HG03342 (cell line): Measurements from ENCODE around the gene F2.
A peak's percentile ranks its signal among the peaks of the same experiment; 100 is the strongest.
"Not testable (repeated sequence)": the region's sequence is repeated elsewhere in the genome, so short reads cannot be mapped to it uniquely, and the experiment has no call there.

Source experiments
- ATAC-seq: cut with Tn5 transposase; IDR thresholded peaks from one replicate; pipeline ENCODE4 v1.9.1; 2021; ENCODE audit warnings: mild to moderate bottlenecking, moderate library complexity; ENCODE audit not compliant: unreplicated experiment

Gene F2

DNA sequence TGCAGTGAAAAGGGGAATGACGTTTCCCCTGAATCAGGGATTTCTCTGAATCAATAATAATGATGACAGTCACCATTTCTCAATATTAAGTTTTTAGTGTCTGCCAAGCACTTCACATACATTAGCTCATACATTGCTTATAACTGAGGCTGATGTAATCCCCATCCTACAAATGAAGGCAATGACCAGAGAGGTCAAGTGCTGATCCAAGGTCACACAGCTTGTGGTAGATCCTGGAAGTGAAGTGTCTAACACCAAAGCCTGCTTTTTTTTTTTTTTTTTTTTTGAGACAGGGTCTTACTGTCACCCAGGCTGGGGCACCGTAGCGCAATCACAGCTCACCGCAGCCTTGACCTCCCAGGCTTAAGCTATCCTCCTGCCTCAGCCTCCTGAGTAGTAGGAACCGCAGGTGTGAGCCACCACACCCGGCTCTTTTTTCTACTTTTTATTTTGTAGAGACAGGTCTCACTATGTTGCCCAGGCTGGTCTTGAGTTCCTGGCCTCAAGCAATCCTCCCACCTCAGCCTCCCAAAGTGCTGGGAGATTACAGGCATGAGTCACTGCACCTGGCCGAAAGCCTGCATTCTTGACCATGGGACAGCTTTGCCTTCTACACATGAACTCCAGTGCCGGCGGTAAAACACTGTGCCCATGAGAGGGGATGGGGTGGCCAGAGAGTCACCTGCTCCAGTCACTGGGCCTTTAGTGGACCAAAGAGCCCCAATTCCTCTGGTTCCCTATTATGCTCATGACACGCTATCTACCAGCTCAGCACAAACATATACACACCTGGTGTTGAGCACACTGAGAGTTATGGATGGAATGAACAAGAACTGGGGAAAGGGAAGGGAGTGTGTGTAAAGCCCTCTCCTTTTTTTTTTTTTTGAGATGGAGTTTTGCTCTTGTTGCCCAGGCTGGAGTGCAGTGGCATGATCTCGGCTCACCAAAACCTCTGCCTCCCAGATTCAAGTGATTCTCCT is 36.0 kb upstream of the F2 start:
- ATAC-seq = no peak

DNA sequence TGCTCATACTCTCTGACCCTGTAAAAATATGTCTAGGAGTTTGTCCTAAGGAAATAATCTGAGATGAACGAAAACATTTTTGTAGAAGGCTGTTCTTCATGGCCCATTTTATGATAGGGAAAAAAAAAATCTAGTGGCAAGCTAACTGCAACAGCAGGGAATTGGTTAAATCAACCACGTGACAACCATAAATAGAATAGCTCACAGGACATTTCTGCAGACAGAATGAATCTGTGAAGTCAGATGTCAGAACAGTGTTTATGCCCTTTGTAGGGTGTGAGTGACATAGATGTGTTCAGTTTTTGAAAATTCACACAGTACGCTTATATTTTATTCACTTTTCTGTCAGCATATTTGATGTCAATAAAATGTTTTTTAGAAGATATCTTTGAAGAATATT is 34.6 kb upstream of the F2 start:
- no peak for ATAC-seq

DNA sequence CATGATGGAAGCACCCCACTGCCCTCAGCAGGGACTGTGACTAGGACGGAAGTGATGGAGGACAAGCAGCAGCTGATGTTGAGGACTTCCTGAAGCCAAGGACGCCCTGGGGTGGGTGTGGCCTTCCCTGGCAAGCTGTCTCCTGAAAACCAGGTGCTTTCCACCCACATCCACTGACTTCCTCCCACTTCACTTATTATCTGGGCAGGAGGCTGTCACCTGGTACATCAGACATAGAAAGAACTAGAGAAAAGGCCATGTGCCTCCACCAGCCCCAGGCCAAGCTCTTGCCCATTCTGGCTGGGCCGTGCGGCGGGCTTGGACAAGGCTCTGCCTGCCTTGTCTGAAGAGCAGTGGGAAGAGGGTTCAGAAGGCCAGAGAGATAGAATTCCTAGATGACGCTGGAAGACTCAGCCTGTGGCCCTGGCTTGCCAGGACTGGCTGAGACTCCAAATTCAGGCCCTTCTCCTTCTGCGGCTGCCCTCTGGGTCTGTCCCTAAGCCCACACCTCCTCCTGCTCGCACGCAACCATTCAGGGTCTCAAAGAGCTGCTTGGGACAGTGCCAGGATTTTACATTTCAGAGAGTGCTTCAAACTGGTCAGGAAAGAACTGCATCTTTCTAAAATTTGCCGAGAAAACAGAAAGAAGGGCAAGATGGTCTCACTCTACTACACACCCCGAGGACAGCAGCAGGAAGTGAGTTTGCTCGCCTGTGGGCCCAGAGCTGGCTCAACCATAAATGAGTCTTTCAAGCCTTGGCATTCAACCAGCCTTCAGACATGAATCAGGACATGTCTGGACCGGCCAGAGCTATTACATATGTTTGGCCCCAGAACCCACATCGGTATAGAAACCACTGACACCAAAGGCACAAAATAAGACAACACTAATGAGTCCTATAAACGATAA is 31.9 kb upstream of the F2 start:
- no peak for ATAC-seq

DNA sequence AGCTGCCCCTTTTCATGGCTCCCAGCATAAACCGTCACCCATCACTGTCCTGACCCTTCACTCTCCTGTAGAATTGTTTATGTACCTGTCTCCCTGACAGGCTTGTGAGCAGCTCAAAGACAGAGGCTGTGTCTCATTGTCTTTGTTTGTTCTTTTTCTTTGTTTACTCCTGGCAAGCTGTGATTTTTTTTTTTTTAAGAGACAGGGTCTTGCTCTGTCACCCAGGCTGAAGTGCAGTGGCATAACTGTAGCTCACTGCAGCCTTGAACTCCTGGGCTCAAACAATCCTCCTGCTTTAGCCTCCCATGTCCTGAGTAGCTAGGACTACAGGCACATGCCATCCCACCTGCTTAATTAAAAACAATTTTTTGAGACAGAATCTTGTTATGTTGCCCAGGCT is 28.3 kb upstream of the F2 start:
- no peak for ATAC-seq

DNA sequence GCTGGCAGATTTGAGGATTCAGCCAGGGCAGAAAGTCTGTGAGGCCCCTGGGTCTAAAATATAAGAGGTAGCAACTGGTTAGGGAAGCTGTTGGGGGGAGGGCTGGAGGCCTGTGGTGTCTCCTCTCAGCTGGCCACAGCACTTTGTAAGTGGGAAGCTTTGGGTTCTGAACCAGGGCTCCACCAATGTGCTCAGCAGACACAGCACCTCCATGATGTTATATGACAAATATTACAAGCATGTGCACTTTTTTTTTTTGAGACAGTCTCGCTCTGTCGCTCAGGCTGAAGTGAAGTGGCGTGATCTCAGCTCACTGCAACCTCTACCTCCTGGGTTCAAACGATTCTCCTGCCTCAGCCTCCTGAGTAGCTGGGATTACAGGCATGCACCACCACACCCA is 26.6 kb upstream of the F2 start:
- no peak for ATAC-seq

DNA sequence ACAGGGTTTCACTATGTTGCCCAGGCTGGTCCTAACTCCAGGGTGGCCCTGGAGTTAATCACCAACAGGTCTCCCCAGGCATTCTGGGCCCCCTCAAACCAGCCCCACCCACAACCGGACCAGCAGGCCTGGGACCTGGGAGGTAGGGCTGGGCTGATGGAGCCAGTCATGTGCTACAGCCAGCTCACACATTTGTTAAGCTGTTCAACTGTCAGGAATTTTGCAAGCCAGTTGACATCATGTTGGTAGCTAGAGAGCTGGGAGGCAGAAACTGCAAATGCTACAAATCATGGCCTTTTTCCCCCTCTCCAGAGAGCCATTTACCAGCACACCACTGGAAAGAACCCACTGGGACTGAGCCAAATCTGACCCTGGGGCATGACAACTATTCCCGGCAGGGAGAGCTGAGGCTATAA is 25.4 kb upstream of the F2 start:
- ATAC-seq = no peak

DNA sequence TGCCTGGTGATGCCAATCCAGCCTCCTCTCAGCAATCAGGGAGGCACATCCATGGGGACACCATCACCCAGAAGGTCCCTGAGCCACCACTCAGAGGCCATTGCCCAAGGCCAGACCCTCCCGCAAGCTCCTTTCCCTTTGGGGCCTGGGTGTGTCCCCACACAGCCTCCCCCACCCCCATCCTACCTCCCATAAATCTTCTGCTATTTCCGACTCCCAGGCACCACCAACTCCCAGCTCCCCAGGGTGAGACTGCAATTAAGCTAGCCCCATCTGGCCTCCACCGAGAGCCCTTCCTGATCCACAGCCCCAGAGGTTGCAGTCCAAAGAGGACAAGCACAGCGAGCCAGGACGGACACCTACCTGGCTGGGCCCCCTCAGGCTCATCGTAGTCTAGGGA is 24.9 kb upstream of the F2 start:
- no peak for ATAC-seq

DNA sequence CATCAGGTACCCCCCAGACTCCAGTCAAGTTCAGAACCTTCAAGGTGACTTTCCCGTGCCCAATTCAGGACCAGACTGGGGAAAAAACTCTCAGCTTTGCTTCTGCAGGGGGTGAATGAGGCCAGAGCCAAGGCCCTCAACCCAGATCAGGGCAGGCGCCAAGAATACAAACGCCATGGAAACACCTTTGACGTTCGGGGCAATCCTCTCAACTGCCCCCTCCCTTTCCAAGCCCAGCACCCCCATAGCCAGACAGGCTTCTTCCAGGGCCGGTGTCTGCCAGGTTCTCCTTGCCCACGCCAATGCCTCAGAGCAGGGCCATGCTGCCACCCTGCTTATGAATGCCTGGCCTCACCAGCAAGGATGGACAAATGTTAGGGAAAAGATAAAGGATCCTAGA is 24.4 kb upstream of the F2 start:
- ATAC-seq = no peak

DNA sequence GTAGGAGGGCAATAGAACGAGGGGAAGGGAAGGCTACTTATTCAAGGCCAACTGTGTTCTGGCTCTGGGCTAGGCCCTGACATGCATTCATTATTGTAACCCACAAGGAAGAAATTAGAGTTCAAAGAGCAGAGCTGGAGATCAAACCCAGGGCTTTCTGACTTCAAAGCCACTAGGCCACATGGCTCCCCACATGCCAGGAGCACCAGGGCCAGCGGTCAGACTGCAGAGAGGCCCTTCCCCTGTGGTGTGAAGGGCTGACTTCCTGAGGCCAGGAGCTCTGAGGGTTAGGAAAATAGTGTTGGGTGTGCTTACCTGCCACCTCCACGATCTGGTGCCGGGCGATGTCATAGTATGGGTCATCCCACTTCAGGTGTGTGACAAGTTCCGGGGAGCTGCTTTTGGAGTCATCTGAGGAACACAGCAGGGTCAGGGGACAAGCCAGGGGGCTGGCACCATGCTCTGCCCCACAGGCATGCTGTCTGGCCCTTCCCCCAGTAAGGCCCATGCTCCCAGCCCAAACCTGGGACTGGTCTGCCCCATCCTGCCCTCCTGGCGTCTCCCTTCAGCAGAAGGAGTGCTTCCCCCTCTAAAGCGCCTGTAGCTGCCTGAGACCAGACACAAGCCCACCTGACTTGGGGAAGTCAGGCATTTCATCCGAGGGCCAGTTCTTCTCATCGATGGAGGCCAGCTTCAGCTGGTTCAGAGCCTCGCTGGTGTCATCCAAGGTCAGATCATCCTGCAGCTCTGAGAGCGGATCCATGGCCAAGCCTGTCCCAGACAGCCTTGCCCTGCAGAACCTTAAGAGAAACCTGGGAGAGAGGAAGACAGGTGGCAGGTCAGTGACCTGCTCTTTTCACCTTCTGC is 23.4 kb upstream of the F2 start:
- ATAC-seq = no peak

DNA sequence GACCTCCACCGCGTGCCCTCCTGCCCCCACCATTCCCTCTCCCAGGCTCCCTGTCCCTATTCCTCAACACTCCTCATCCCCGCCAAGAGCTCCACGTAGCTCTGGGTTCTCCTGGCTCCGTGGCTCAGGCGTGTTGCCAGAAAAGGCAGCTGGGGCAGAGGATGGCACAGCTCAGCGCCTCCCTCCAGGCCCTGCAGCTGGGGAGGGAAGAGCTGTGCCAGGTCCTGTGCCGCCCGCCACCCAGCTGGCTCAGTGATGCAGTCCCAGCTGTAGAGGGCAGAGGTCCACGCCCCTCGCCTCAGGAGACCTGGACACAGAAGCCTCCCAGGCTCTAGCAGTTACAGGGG is 22.8 kb upstream of the F2 start:
- ATAC-seq = no peak

DNA sequence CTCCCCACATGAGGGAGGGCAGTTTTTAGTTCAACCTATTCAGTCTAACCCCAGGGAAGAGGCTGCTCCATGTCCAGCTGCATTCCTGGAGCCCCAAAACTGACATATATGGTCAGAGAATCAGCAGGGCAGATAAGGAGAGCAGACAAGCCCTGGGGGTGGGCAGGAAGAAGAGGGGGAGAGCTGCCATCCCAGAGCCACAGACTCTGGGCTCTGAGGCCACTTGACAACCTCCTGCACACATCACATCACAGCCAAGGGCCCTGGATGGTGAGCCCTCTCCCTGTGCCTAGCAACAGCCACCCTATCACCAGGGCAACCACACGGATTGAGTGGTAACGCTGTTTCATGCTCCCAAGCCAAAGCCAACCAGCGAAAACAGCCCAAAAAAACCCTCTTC is 21.7 kb upstream of the F2 start:
- ATAC-seq = no peak

DNA sequence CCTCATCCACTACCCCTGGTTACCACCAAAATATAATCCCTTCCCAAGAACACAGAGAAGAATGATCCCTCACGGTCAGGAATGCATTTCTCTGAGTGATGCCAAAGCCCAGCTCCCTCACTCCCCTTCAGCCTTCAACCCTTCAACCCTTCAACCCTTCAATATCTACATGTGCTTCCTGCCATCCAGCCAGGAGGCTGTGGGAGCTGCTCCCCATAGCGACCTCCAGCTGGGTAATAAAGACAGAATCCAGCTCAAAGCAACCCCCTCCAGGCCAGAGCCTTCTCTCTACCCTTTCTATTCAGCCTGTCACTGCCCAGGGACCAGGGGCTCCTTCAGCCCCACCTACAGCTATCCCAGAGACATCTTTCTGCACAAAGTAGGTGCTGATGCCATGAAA is 21.3 kb upstream of the F2 start:
- ATAC-seq = no peak

DNA sequence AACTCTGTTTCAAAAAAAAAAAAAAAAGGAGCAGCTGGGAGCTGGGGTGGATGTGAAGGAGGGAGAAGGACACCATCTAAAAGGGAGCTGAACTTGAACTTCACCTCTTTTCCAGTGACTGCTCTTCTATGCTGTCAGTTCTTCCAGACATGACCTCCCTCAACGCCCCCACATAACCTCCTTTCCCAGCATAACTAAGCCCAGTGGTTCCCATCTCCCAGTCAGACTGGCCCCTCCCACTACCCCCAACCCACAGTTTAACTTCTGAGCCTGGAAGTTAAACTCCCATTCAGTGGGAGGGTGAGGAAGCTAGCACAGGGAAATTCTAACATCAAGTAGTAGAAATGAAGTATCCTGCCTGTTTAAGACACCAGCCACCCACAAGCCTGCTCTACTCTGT is 20.4 kb upstream of the F2 start:
- no peak for ATAC-seq

DNA sequence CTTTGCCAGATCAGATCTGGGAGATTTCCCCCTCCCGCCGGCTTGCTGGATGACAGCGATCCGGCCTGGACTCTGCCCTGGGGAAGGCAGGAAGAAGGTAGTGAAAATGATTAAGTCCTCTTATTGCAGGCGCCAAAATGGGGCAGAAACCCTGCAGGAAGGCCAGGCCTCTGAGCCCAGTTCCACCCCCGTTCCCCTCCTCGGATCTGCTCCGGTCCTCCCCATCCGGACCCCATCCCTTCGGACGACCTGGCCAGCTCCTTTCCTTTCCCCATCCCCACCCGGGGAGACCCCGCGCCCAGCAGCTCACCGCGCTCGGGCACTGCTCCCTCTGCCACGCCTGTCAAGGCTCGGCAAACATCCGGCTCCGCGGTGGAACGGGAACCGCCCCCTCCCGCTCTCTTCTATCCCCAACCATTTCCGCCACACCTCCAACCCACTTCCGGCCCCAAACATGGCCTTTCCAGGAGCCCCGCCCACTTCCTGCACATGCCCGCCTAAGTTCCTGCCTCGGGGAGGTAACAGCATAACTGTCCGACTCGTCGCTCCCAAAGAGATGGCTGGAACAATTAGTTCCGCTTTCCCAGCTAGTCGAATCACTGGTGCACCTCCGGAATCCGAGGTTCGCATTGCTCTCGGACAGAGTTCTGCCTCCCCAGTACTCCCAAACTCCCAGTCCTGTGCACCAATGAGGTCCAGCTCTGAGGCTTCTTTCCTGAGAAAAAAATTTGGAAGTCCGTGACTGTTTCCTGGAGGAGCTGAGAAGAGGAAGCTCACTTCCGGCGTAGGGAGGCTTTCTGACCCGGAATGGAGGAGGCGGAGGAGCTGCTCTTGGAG is 18.6 kb upstream of the F2 start, which contains the start of the genes ARHGAP1 and ZNF408:
Gene ARHGAP1, minus strand, starts transcription at position 379 of the 837 bp plus-strand sequence. CDS start 4,512 bp downstream, outside the sequence.
Gene ZNF408, plus strand, starts transcription at position 791 of the 837 bp plus-strand sequence. Its CDS starts 17 bp downstream, at position 808.
- ATAC-seq = peak; percentile 83

DNA sequence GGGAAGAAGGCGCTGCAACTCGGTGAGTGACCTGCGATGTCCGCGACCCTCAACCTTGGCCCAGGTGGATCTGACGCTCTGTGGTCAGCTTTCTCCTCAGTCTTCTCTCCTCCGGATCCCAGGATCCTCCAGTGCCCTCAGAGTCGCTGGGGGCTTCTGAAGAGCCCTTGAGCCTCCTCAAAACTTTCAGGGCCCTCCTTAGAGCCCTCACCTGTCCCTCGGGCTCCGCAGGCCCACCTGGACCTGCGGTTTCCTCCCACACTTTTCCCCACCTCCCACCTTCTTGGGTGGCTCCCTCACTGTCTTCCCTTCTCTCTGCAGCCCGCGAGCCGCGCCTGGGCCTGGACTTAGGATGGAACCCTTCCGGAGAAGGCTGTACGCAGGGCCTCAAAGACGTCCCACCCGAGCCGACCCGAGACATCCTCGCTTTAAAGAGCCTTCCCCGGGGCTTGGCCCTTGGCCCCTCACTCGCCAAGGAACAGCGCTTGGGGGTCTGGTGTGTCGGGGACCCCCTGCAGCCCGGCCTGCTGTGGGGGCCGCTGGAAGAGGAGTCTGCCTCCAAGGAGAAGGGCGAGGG is 17.8 kb upstream of the F2 start:
- ATAC-seq = no peak

DNA sequence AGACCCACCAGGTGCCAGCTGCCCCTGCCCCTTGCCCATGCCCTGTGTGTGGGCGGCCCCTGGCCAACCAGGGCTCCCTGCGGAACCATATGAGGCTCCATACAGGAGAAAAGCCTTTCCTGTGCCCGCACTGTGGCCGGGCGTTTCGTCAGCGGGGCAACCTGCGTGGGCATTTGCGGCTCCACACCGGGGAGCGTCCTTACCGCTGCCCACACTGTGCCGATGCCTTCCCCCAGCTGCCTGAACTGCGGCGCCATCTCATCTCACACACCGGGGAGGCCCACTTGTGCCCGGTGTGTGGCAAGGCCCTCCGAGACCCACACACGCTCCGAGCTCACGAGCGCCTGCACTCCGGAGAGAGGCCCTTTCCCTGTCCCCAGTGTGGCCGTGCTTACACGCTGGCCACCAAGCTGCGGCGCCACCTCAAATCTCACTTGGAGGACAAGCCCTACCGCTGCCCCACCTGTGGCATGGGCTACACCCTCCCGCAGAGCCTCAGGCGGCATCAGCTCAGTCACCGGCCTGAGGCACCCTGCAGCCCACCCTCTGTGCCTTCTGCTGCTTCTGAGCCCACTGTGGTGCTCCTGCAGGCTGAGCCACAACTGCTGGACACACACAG is 13.8 kb upstream of the F2 start:
- ATAC-seq = no peak

DNA sequence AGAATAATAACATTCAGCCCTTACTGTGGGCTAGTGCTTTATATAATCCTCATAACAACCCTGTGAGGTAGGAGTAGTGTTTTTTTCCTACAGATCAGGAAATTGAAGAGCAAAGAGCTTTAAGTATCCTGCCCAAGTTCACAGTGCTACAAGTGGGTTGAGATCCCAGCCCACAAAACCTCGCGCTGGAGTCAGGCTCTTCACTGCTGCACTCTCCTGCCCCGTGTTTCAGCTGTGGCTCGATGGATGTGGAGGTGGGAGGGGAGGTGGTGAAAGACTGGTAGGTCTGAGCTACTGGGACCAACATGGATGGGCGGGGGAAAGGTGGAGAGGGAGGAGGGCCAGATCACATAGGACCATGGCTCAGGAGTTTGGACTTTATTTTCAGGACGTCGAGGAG is 12.1 kb upstream of the F2 start:
- no peak for ATAC-seq

DNA sequence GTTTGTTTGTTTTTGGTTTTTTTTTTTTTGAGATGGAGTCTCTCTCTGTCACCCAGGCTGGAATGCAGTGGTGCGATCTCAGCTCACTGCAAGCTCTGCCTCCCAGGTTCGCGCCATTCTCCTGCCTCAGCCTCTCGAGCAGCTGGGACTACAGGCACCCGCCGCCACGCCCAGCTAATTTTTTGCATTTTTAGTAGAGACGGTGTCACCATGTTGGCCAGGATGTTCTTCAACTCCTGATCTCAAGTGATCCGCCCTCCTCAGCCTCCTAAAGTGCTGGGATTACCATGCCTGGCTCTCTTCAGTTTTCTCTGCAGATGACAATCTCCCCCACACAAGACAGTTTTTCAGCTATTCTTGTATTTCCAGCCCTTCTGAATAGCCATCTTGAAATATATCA is 9.7 kb upstream of the F2 start:
- not testable (repeated sequence) for ATAC-seq

DNA sequence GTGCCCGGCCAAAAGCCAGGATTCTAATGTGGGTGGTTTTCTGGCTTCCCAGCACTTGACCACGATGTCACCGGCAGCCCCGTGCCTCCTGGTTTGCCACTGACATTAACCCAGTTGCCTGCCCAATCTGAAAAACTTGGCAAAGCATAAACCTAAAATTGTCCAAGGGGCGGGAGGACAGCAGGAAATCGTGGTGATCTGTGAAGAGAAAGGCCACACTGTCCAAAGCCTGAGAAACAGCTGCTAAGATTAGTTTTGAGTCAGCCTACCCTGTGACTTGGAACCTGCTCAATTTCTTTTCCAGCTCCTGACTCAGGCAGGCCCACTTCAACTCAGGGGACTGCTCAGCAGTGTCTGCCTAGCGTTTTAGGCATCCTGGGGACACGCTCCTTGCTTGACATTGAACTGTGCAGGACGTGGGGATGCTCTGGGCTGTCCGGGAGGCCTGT is 8.2 kb upstream of the F2 start:
- ATAC-seq = no peak
